Measurements from ENCODE around the gene SCN4A.

Gene SCN4A

DNA sequence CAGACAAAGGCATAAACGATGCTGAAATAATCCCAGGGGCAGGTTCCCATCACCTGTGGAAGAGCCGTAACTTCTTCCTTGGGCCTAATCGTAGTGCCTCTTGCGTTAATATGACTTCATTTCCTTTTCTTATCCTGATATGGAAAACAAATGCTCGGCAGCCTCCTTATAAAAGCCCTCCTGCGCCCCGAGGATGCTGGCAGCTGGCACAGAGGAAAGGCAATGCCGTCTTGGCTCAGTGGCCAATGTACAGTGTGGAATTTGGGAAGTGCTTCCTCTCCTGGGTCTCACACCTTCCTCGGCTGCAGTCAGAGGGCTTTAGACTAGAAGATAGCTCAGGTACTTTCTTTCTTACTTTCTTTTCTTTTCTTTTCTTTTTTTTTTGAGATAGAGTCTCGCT lies 3.4 kb downstream of the SCN4A start:
- DNase-seq (ENCODE audit: low spot score in 2 of 2) (no peak), ATAC-seq (replicated peaks; ENCODE audit: extremely low read depth, poor library complexity, severe bottlenecking) (no peak)
- no peaks in the 10 kb centered on the region for H3K36me3 Mint-ChIP-seq (ENCODE audit: insufficient read depth)
- H3K4me1 Mint-ChIP-seq: peaks cover 12% of the 10 kb centered on the region
- H3K4me3 Mint-ChIP-seq: no peak overlapping the region
- peaks cover 1% of the 10 kb centered on the region for H3K27me3 Mint-ChIP-seq
- no peaks in the 10 kb centered on the region for H3K9me3 Mint-ChIP-seq
- H3K27ac Mint-ChIP-seq (ENCODE audit: low read depth): no peak overlapping the region

DNA sequence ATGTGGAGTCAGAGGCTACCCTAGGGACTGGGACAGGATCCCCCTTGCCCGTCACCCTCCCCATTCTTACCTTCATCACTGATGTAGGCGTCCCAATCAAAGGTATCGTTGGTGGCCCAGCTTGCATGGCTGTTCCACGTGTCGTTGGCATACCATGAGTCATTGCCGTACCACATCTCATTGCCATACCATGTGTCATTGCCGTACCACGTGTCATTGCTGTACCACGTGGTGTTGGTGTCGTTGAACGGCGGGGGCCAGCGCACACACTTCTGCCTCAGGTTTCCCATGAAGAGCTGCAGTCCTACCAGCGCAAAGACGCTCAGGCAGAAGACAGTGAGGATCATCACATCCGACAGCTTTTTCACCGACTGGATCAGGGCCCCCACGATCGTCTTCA lies 4.8 kb downstream of the SCN4A start:
- H3K36me3 Mint-ChIP-seq (ENCODE audit: insufficient read depth): no peaks in the 10 kb centered on the region
- no peak overlapping the region for H3K4me3 Mint-ChIP-seq
- H3K9me3 Mint-ChIP-seq: no peaks in the 10 kb centered on the region
- ATAC-seq (replicated peaks; ENCODE audit: extremely low read depth, poor library complexity, severe bottlenecking) (no peak), DNase-seq (ENCODE audit: low spot score in 2 of 2) (no peak)
- no peak overlapping the region for H3K27ac Mint-ChIP-seq (ENCODE audit: low read depth)
- H3K27me3 Mint-ChIP-seq: no peaks in the 10 kb centered on the region
- H3K4me1 Mint-ChIP-seq: peaks cover 12% of the 10 kb centered on the region

DNA sequence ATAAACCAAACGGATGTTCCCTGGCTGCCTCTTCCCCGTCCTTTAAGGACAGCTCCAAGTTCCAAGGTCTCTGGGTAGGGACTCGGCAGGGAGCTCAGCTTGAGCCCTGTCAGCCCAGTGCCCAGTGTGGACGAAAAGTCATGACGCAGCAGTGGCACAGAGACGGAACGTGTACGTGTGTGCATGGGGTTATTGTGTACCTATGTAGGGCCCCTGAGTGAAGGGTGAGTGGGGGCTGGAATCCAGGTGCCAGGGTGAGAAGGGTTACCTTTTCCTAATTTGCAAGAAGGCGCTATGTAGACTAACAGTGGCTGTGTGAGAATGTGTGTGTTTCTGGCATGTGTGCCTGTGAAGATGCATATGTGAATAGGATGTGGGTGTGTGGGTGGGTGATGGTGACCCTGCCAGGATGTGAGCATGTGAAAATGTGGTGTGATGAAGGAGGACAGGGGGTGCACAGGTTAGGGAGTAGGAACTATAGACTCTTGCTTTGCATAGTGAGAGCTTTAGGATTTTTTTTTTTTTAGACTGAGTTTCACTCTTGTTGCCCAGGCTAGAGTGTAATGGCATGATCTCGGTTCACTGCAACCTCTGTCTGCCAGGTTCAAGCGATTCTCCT lies 6.0 kb downstream of the SCN4A start:
- Mint-ChIP-seq H3K27ac (ENCODE audit: low read depth) (no peak overlapping the region), H3K4me1 (peaks cover 6% of the 10 kb centered on the region), H3K4me3 (no peak overlapping the region), H3K27me3 (no peaks in the 10 kb centered on the region), H3K36me3 (ENCODE audit: insufficient read depth) (no peaks in the 10 kb centered on the region), H3K9me3 (no peaks in the 10 kb centered on the region)
- DNase-seq (ENCODE audit: low spot score in 2 of 2) (peak in 1 of 2 donors; percentile 57), ATAC-seq (replicated peaks; ENCODE audit: extremely low read depth, poor library complexity, severe bottlenecking) (peak; percentile 97)

DNA sequence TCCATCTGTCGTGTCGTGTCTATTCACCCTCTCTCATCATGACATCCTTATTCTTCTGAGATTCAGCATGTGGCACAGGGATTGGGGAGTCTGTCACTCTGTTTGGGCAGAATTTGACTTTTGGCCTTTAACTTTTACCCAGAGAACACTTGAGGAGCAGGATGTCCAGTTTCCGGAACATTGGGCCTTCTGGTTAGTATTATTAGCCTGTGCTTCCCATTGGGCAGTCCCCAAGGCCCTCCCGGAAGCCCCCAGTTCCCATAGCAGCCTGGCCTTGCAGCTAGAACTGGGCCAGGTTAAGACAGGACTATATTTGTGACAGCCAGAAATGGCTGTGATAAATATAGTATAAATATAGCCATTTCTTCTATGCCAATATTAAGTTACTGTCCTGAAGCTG lies 9.6 kb downstream of the SCN4A start:
- H3K27ac Mint-ChIP-seq (ENCODE audit: low read depth): no peak overlapping the region
- no peaks in the 10 kb centered on the region for H3K36me3 Mint-ChIP-seq (ENCODE audit: insufficient read depth)
- no peak for DNase-seq (ENCODE audit: low spot score in 2 of 2)
- peaks cover 6% of the 10 kb centered on the region for H3K4me1 Mint-ChIP-seq
- ATAC-seq (replicated peaks; ENCODE audit: extremely low read depth, poor library complexity, severe bottlenecking): no peak
- no peak overlapping the region for H3K4me3 Mint-ChIP-seq
- H3K27me3 Mint-ChIP-seq: no peaks in the 10 kb centered on the region
- no peaks in the 10 kb centered on the region for H3K9me3 Mint-ChIP-seq

DNA sequence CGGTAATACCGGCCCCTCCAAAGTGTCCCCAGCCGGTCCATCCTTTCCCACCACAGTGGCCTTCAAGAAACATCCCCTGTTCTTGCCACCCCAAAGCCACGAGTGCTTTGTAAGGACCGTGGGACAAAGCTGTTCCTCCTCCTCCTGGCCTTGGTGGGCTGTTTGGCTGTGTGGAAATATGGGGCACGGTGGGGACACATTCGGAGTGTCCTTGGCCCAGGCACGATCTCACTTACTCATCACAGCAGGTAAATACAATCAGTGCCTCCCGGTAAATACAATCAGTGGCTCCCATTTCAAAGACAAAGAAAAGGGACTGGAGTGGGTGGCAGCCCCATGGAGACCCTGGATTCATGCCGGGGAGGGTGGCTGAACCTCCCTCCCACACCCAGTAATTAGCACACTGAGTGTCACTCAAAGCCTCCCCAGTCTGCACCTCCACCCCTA lies 10.4 kb downstream of the SCN4A start:
- no peak for ATAC-seq (replicated peaks; ENCODE audit: extremely low read depth, poor library complexity, severe bottlenecking)
- Mint-ChIP-seq H3K4me1 (peaks cover 6% of the 10 kb centered on the region), H3K4me3 (no peak overlapping the region)

DNA sequence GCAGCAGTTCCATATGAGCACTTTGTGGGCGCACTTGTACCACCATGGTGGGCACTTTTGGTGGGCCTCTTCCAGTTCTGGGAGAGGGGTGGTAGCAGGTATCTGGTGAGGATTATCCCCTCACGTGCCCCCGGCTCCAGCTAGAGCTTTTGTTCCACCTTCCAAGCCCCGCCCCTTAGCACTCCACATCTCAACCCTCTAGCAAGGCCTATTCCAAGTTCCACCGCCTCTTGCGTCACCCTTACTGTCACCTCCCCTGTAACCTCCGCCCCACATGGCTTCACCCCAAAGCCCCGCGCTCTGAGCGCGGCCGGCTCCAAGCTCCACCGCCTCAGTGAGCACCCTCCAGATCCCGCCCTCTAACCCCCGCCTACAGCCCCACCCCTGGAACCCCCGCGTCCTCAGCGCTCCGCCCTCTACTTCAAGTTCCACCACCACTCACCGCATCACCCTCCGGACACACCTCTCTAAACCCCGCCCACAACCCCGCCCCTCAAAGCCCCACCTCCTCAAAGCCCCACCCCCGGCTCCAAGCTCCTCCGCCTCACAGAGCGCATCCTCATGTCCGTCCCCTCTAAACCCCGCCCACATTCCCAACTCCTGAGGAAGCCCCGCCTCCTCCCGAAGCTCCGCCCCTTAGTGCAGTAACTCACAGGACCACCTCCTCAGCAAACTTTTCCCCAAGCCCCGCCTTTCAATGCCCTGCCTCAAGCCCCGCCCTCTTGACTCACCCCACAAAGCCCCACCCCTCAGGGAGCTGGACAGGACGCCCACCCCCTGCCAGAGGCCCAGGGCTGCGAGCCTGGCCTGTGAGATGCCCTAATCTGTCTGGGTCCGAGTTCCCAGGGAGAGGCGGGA lies 11.1 kb downstream of the SCN4A start:
- DNase-seq (ENCODE audit: low spot score in 2 of 2) (no peak), ATAC-seq (replicated peaks; ENCODE audit: extremely low read depth, poor library complexity, severe bottlenecking) (peak; percentile 28)
- H3K4me3 Mint-ChIP-seq: no peak overlapping the region
- H3K36me3 Mint-ChIP-seq (ENCODE audit: insufficient read depth): no peaks in the 10 kb centered on the region
- H3K4me1 Mint-ChIP-seq: peaks cover under 1% of the 10 kb centered on the region
- H3K27ac Mint-ChIP-seq (ENCODE audit: low read depth): no peak overlapping the region
- no peaks in the 10 kb centered on the region for H3K9me3 Mint-ChIP-seq
- H3K27me3 Mint-ChIP-seq: no peaks in the 10 kb centered on the region

More for the DNA sequence above, 10.4 kb downstream of the SCN4A start:
- no peaks in the 10 kb centered on the region for H3K9me3 Mint-ChIP-seq
- DNase-seq (ENCODE audit: low spot score in 2 of 2): no peak
- no peaks in the 10 kb centered on the region for H3K27me3 Mint-ChIP-seq
- no peak overlapping the region for H3K27ac Mint-ChIP-seq (ENCODE audit: low read depth)
- H3K36me3 Mint-ChIP-seq (ENCODE audit: insufficient read depth): no peaks in the 10 kb centered on the region

DNA sequence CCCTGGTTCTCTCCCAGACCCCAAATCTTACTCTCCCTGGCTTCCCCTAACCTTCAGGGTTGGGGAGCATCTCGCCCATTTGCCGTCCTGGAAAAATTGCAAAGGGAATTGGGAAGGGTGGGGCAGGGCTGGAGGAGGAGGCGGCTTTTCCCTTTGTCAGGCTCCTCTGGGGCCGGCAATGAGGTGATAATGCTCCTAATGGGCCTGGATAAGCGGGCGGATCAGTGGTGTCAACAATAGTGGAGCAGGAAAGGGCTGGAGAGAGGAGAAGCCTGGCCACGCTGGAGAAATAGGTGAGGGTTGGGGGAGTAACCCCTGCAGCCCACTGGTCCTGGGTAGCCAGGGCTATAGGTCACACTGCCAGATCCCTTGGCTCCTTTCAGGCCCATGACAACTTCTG lies 12.3 kb downstream of the SCN4A start:
- no peak overlapping the region for H3K4me3 Mint-ChIP-seq
- H3K27ac Mint-ChIP-seq (ENCODE audit: low read depth): no peak overlapping the region
- no peaks in the 10 kb centered on the region for H3K9me3 Mint-ChIP-seq
- no peaks in the 10 kb centered on the region for H3K36me3 Mint-ChIP-seq (ENCODE audit: insufficient read depth)
- DNase-seq (ENCODE audit: low spot score in 2 of 2) (no peak), ATAC-seq (replicated peaks; ENCODE audit: extremely low read depth, poor library complexity, severe bottlenecking) (no peak)
- H3K27me3 Mint-ChIP-seq: no peaks in the 10 kb centered on the region
- peaks cover 11% of the 10 kb centered on the region for H3K4me1 Mint-ChIP-seq

DNA sequence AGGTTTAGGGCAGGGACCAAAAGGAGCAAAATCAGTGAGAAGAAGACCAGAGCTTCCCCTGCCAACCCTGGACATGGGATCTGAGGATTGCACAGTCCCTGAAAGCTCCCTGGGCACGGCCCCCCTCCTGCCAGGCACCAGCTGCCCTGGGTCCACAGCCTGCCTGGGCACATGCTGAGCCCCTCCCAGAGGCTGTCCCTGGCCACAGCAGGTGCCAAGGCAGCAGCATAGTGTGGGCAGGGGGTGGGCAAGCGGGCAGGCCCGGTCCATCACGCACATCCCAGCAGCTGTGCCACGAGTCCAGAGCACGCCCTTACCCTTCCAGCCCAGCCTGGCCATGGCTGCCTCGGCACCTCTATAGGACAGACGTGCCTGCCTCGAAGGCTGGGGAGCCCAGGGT lies 12.7 kb downstream of the SCN4A start:
- no peak for DNase-seq (ENCODE audit: low spot score in 2 of 2)
- Mint-ChIP-seq H3K27ac (ENCODE audit: low read depth) (no peak overlapping the region), H3K9me3 (no peaks in the 10 kb centered on the region), H3K4me1 (peaks cover 12% of the 10 kb centered on the region), H3K36me3 (ENCODE audit: insufficient read depth) (no peaks in the 10 kb centered on the region), H3K27me3 (no peaks in the 10 kb centered on the region), H3K4me3 (no peak overlapping the region)
- no peak for ATAC-seq (replicated peaks; ENCODE audit: extremely low read depth, poor library complexity, severe bottlenecking)

DNA sequence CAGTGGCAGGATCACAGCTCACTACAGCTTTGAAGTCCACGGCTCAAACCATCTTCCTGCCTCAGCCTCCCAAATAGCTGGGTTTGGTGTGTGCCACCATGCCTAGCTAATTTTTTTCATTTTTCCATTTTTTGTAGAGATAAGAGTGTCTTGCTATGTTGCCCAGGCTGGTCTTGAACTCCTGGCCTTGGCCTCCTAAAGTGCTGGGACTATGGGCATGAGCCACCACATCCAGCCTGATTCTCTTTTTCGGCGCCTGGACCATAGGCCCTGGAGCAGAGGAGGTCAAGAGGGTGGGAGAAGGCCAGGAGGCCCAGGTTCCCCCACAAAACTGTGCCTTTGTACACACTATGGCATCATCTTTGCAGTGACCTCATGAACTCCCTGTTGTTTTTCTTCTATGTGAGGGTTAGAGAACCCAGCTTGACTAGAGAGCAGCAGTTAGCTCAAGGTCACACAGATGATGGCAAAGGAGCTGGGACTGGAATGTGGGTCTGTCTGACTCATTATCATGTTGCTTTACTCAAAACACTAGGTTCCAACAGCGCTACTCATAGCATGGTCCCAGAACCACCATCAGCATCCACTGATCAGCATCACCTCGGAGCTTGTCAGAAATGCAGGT lies 16.3 kb downstream of the SCN4A start:
- Mint-ChIP-seq H3K27ac (ENCODE audit: low read depth) (peak overlapping the region; percentile 66), H3K27me3 (no peaks in the 10 kb centered on the region), H3K4me3 (no peak overlapping the region), H3K4me1 (peaks cover 25% of the 10 kb centered on the region), H3K9me3 (no peaks in the 10 kb centered on the region), H3K36me3 (ENCODE audit: insufficient read depth) (peaks cover 3% of the 10 kb centered on the region)
- DNase-seq (ENCODE audit: low spot score in 2 of 2): no peak
- ATAC-seq (replicated peaks; ENCODE audit: extremely low read depth, poor library complexity, severe bottlenecking): no peak

DNA sequence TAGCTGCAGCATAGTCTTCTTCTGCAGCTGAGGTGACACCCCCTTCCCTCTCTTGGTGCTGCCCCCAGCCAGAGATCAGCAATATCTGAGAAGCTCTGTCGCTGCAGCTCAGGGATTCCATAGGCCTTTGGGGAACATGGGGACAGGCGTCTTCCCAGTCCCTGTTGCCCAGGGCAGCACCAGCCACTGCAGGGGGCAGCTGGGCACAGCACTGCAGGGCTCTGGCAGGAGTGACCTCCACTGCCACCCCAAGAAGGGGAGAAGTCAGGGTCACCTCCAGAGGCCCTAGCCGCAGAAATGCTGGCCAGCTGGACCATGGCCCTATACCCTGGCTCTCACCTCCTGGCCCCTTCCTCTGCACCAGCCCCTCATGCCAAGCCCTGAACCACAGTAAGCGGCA lies 16.9 kb downstream of the SCN4A start:
- Mint-ChIP-seq H3K4me3 (no peak overlapping the region), H3K36me3 (ENCODE audit: insufficient read depth) (peaks cover 3% of the 10 kb centered on the region), H3K27me3 (no peaks in the 10 kb centered on the region), H3K9me3 (no peaks in the 10 kb centered on the region), H3K27ac (ENCODE audit: low read depth) (peak overlapping the region; percentile 66), H3K4me1 (peaks cover 25% of the 10 kb centered on the region)
- no peak for DNase-seq (ENCODE audit: low spot score in 2 of 2)
- no peak for ATAC-seq (replicated peaks; ENCODE audit: extremely low read depth, poor library complexity, severe bottlenecking)

DNA sequence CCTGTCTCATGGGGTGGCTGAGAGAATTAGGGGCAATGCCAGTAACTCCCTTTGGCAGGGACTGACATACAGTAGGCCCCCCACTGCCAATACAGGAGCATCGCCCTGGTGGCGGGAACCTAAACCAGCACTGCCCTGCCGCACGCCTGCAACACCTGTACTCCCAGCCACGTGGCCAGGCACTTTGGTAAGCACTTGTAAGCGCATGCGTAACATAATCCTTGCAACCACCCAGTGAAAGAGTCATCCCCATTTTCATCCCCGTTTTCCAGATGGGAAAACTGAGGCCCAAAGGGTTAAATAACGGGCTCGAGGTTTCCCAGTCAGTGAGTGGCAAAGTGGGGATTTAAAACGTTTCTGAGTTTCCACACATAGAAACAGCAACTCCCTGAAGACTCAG lies 17.5 kb downstream of the SCN4A start:
- no peak for DNase-seq (ENCODE audit: low spot score in 2 of 2)
- Mint-ChIP-seq H3K36me3 (ENCODE audit: insufficient read depth) (peaks cover 3% of the 10 kb centered on the region), H3K9me3 (no peaks in the 10 kb centered on the region), H3K27ac (ENCODE audit: low read depth) (peak overlapping the region; percentile 66), H3K27me3 (no peaks in the 10 kb centered on the region), H3K4me1 (peaks cover 25% of the 10 kb centered on the region), H3K4me3 (no peak overlapping the region)
- no peak for ATAC-seq (replicated peaks; ENCODE audit: extremely low read depth, poor library complexity, severe bottlenecking)

DNA sequence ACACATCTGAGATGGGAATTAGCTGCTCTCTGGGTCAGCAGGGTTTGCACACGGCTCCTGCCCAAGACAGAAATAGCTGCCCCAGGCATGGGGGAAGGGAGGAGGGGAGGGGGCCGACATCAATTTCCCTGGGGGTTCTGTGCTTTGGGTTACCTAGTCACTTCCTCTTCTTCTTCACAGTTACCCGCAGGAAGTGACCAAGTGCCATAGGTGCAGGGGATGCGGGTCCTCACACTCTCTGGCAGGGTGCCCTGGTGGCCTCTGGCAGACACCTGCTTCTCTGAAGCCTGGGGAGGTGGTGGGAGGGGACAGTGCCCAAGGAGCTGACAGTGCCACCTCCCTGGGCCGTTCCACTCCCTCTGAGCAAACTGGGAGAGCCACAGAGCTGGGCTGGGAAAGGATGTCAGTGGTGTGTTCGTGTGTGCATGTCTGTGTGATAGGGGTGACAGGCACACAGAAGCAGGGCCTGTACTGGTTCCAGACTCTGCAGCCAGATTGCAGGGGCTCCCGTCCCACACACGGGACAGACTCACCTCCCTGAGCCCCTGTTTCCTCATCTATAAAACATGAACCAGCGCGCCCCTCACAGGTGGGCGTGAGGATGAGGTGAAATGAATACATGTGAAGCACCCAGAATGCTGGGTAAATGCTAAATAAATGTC lies 18.2 kb downstream of the SCN4A start:
- no peaks in the 10 kb centered on the region for H3K9me3 Mint-ChIP-seq
- DNase-seq (ENCODE audit: low spot score in 2 of 2) (peak in 1 of 2 donors; percentile 26), ATAC-seq (replicated peaks; ENCODE audit: extremely low read depth, poor library complexity, severe bottlenecking) (peak; percentile 81)
- peak overlapping the region; percentile 41 for H3K4me3 Mint-ChIP-seq
- no peaks in the 10 kb centered on the region for H3K27me3 Mint-ChIP-seq
- H3K4me1 Mint-ChIP-seq: peaks cover 25% of the 10 kb centered on the region
- peaks cover 3% of the 10 kb centered on the region for H3K36me3 Mint-ChIP-seq (ENCODE audit: insufficient read depth)
- peak overlapping the region; percentile 75 for H3K27ac Mint-ChIP-seq (ENCODE audit: low read depth)
